Esophagus squamous epithelium (tissue), 5 donors: Measurements from ENCODE around the gene TMEM38B. TPM values are rescaled to one million over a fixed set of nuclear protein-coding genes. Genes with fewer than 3 reads are reported as not detected.
A peak's percentile ranks its signal among the peaks of the same experiment; 100 is the strongest.

Experiments
- DNase-seq: peaks from one replicate; lab custom pipeline; 2025; lab: John Stamatoyannopoulos, UW
- H3K27ac ChIP-seq, 4 donors: fragments of 200-600 bp; sonication (generic); one replicate each; pipeline ENCODE4 v1.5.1; 2016 to 2019; ENCODE audit warnings: mild to moderate bottlenecking in 1 of 4
- H3K27me3 ChIP-seq, 4 donors: fragments of 200-600 bp; sonication (generic); 1 replicate in 3 of 4; 2 replicates in 1 of 4; pipeline versions ENCODE4 v1.5.1 to v1.6.0; 2017 to 2021; ENCODE audit warnings: antibody characterized with exemption in 1 of 4
- H3K36me3 ChIP-seq, 3 donors: fragments of 200-600 bp; sonication (generic); one replicate each; pipeline ENCODE4 v1.5.1; 2016 to 2019
- H3K4me1 ChIP-seq, 3 donors: fragments of 200-600 bp; sonication (generic); one replicate each; pipeline ENCODE4 v1.5.1; 2017 to 2019
- H3K4me3 ChIP-seq, 4 donors: fragments of 200-600 bp; sonication (generic); 1 replicate in 3 of 4; 2 replicates in 1 of 4; pipeline ENCODE4 v1.5.1; 2016 to 2019; ENCODE audit warnings: mild to moderate bottlenecking in 2 of 4, moderate library complexity in 1 of 4
- H3K9me3 ChIP-seq, 3 donors: fragments of 200-600 bp; sonication (generic); one replicate each; pipeline ENCODE4 v1.5.1; 2016 to 2019
- CTCF ChIP-seq, 6 experiments: fragments of 450-650 bp in 4 of 6; fragments of 200-600 bp in 2 of 6; sonication (generic) in 2 of 6; IDR thresholded peaks; one replicate each; pipeline ENCODE4 v1.5.1; 2016 to 2019; ENCODE audit warnings: antibody characterized with exemption in 6 of 6, mild to moderate bottlenecking in 4 of 6, moderate library complexity in 4 of 6
- POLR2A ChIP-seq, 4 donors: fragments of 450-650 bp; IDR thresholded peaks; one replicate each; pipeline ENCODE4 v1.6.1; 2017; ENCODE audit warnings: antibody characterized with exemption in 4 of 4, mild to moderate bottlenecking in 4 of 4, moderate library complexity in 3 of 4
- WGBS, 2 donors: methylation state at CpG; one replicate each; pipeline ENCODE4 v1.1.5; 2018; 5-methylcytosine and 5-hydroxymethylcytosine counted together
- intact Hi-C: fragments of 100-400 bp; cut with DNase I; formaldehyde crosslinking; loops from one replicate; pipeline ENCODE4 v1.15.0; 2022
- total RNA-seq, 4 donors: library from RNA; depleted of rRNA; stranded (reverse); fragments of >200 nt; gene quantifications; one replicate each; pipeline ENCODE4 v1.1.0, GENCODE V29; 2016
- donor health status: DM: yes; HTN: yes; CAD: no.

Gene TMEM38B
- 1 to 10 TPM; 3.5 to 7.6 (median 7.2) TPM for total RNA-seq

- TF ChIP-seq CTCF (IDR thresholded peaks at IDR 0.05), result peak in 1 of 6 experiments; percentile 22
- peak in 2 of 4 donors; percentile 22 to 78 for TF ChIP-seq POLR2A (IDR thresholded peaks at IDR 0.05)
- 0 to 3% methylated on average over 3 of the region's 65 CpGs for WGBS, 2 donors
- H3K27ac ChIP-seq, result peak within 1 kb of the TSS; percentile 68 to 85 (median 79)
- H3K36me3 ChIP-seq, result no peaks in the 10 kb centered on the region
- no peak for DNase-seq
- H3K4me3 ChIP-seq, result peak within 1 kb of the TSS; percentile 85 to 95 (median 90)
- no peaks in the 10 kb centered on the region for H3K9me3 ChIP-seq
- intact Hi-C loops, result no loop called here
- peaks cover 0 to 40% (median 2%) of the 10 kb centered on the region in 4 donors for H3K27me3 ChIP-seq
- peaks cover 0 to 35% (median 6%) of the 10 kb centered on the region in 3 donors for H3K4me1 ChIP-seq
These were observed at the start of gene TMEM38B for GRCh38 chr9:105694190-105694847. TSS of gene TMEM38B (plus strand) at chr9:105694541. CDS start at chr9:105694661, 120 bp downstream.

GRCh38 chr9:105646879-105647594, 47.3 kb upstream of the TMEM38B start:
- TF ChIP-seq CTCF (IDR thresholded peaks at IDR 0.05), result no peak
- TF ChIP-seq POLR2A (IDR thresholded peaks at IDR 0.05), result no peak
- intact Hi-C loops, result no loop called here
- Histone ChIP-seq H3K4me1 (no peaks in the 10 kb centered on the region), H3K27ac (no peak overlapping the region), H3K9me3 (peaks cover 0 to under 1% (median 0%) of the 10 kb centered on the region in 3 donors), H3K4me3 (no peak overlapping the region), H3K27me3 (no peaks in the 10 kb centered on the region), H3K36me3 (no peaks in the 10 kb centered on the region)
- no peak for DNase-seq
- 77 to 84% methylated on average over 4 to 6 of the region's 7 CpGs for WGBS, 2 donors

- 62 to 75% methylated on average over 9 to 10 of the region's 12 CpGs for WGBS, 2 donors
- H3K36me3 ChIP-seq, result no peaks in the 10 kb centered on the region
- H3K4me3 ChIP-seq, result no peak overlapping the region
- H3K27me3 ChIP-seq, result no peaks in the 10 kb centered on the region
- intact Hi-C loops, result no loop called here
- H3K4me1 ChIP-seq, result no peaks in the 10 kb centered on the region
- no peak overlapping the region for H3K27ac ChIP-seq
- H3K9me3 ChIP-seq, result no peaks in the 10 kb centered on the region
- TF ChIP-seq CTCF (IDR thresholded peaks at IDR 0.05) (no peak), POLR2A (IDR thresholded peaks at IDR 0.05) (no peak)
- DNase-seq, result no peak
These were observed 46.6 kb upstream of the TMEM38B start for GRCh38 chr9:105647595-105648349.

- WGBS, 2 donors, result 58 to 80% methylated on average over 3 to 4 of the region's 4 CpGs
- Histone ChIP-seq H3K9me3 (no peaks in the 10 kb centered on the region), H3K4me3 (no peak overlapping the region), H3K27ac (no peak overlapping the region), H3K36me3 (no peaks in the 10 kb centered on the region), H3K27me3 (peaks cover 0 to 19% (median under 1%) of the 10 kb centered on the region in 4 donors), H3K4me1 (peaks cover 0 to 12% (median 10%) of the 10 kb centered on the region in 3 donors)
- TF ChIP-seq CTCF (IDR thresholded peaks at IDR 0.05) (no peak), POLR2A (IDR thresholded peaks at IDR 0.05) (no peak)
- DNase-seq, result no peak
- intact Hi-C loops, result no loop called here
These were observed 42.5 kb upstream of the TMEM38B start for GRCh38 chr9:105651806-105652205.
